ENCODE measurements around the gene PRRC2C.

DNA sequence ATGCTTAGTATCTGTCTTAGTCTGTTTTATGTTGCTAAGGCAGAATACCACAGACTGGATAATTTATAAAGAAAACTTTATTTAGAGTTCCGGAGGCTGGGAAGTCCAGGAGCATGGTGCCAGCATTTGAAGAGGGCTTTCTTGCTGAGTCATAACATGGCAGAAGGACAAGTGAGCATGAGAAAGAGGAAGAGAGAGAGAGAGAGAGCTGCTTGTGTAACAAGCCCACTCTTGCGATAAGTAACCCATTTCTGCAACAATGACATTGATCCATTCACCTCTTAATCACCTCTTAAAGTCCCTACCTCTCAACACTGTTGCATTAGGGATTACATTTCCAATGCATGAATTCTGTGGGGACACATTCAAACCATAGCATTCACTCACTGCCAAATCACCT, 125.1 kb downstream of the PRRC2C start:
- TF ChIP-seq CTCF (conservative IDR thresholded peaks at IDR 0.05; ENCODE audit: low read depth, low read length) (no peak), CEBPB (IDR thresholded peaks at IDR 0.05; ENCODE audit: low read depth, low read length) (no peak), POLR2A (IDR thresholded peaks at IDR 0.05; ENCODE audit: low read depth, low read length) (no peak), MXI1 (IDR thresholded peaks at IDR 0.05; ENCODE audit: borderline replicate concordance, low read depth, low read length) (no peak), BHLHE40 (IDR thresholded peaks at IDR 0.05; ENCODE audit: low read depth, low read length) (no peak), MAZ (IDR thresholded peaks at IDR 0.05; ENCODE audit: borderline replicate concordance, low read depth, low read length) (no peak), RAD21 (IDR thresholded peaks at IDR 0.05; ENCODE audit: low read length) (no peak)

Measured in IMR-90 (cell line).